Stimulated activated CD4-positive, alpha-beta T cell treated with anti-CD3 and anti-CD28 coated beads, TNF-alpha, amount 100 ng/mL, for 1 hour (primary cell): ENCODE data around the gene ZNF664.
"Not testable (repeated sequence)": the region's sequence is repeated elsewhere in the genome, so short reads cannot be mapped to it uniquely, and the experiment has no call there.

ENCODE experiments used
- DNase-seq, 3 donors: peaks; one replicate each; pipeline ENCODE4 v3.0.0-alpha.2; 2020; ENCODE audit warnings: low read depth in 3 of 3, low spot score in 1 of 3

Gene ZNF664

GRCh38 chr12:123941624-123942237 is 31.3 kb upstream of the ZNF664 start:
- DNase-seq: no peak

GRCh38 chr12:123942238-123942653 is 30.8 kb upstream of the ZNF664 start:
- DNase-seq: no peak

GRCh38 chr12:123942911-123943648 is 29.9 kb upstream of the ZNF664 start:
- DNase-seq: no peak

GRCh38 chr12:123943816-123944215 is 29.2 kb upstream of the ZNF664 start:
- no peak for DNase-seq

DNA sequence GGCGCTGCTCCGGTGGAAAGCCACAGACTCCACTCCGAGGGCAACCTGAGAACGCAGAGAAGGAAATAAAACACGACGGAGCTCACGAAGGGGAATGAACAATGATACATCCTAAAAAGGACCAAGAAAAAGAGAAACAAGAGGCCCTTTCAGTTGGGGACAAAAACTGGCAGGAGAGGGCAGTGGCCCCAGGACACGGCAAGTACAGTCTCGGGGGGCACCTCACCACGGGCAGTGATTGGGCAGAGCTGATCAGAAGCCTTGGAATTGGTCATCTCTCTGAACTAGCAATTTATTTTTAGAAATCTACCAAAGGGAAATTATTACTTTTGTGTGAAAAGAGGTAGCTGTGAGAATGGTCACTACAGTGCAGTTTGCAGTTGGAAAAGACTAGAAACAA is 28.3 kb upstream of the ZNF664 start:
- no peak for DNase-seq

GRCh38 chr12:123945287-123946151 is 27.5 kb upstream of the ZNF664 start:
- DNase-seq: no peak

- DNase-seq: no peak
Observed at GRCh38 chr12:123946152-123946515, 26.9 kb upstream of the ZNF664 start.

GRCh38 chr12:123946516-123947505 is 26.2 kb upstream of the ZNF664 start:
- DNase-seq: not testable (repeated sequence)

GRCh38 chr12:123947531-123947930 is 25.5 kb upstream of the ZNF664 start:
- not testable (repeated sequence) for DNase-seq

GRCh38 chr12:123948401-123948795 is 24.6 kb upstream of the ZNF664 start:
- no peak for DNase-seq

GRCh38 chr12:123948796-123949769 is 23.9 kb upstream of the ZNF664 start:
- DNase-seq: no peak

- no peak for DNase-seq
Observed at GRCh38 chr12:123949770-123950165, 23.2 kb upstream of the ZNF664 start.

DNA sequence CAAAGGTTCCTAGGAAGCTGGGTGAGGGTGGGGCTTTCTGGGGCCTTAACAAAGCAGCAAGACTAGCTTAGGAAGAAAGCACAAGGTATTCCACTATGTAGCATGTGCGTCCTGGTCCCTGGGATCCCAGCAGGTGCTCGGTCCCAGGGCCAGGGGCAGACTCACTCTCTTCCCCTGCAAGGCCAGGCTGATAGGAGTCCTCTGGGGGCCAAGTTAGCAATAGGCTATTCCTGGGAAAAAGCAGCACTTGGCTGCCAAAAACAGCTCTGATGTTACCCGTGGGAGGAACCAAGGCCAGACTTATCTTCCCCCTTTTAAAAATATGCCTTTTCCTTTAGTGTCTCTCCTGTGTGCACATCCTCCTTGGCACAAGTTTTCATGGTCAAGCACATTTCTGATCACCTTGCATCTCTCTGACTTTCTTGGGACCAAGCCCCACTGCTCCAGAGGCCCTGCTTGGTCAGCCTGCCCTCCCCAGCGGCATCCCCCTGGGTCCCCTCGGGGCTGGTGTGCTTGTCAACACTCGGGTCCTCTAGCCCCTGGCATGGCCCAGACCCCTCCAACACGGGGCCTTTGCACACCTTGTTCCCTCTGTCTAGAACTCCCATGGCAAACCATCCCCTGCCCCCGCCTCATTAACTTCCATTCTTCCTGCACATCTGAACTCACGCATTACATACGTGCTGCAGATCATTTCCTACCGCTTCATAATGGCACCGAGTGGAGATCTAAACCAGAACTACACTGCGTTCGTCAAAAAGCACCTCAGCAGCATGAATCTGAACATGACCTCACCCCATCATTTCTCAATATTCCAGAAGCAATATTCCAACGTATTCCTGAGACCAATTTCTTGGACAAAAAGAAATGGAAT is 22.3 kb upstream of the ZNF664 start:
- DNase-seq: no peak

GRCh38 chr12:123951467-123951866 is 21.5 kb upstream of the ZNF664 start:
- no peak for DNase-seq

- DNase-seq: no peak
Observed at GRCh38 chr12:123952037-123952436, 21.0 kb upstream of the ZNF664 start.

DNA sequence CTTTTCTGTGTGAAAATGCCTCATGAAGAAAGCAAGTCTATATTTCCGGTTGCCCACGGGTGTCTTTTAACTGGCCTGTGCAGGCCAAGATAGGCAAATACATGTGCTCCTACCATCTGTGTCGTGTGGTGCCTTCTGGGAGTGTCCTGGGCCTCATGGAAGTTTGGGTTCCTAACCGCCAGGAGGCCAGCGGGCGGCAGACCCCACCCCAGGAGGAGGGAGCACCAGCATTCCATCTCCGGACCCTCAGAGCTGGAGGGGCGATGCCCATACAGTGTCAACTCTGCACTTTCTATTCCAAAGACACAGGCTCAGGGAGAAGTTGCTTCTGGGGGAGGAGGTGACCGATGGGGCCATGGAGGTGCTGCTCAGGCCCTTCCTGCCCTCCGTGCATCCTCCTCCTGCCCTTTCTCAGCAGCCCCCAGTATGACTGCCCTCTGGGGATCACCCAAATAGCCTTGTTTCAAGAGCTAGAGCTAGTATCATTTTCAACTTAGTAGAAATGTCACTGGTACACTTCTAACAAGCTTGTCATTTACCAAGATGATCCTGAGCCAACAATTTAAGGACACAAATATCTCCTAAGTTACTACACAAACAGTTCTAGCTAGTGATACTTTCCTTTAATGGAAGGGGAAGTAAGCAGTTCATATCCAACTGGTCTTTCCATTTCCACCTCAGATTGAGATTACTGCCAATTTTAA is 18.2 kb upstream of the ZNF664 start:
- DNase-seq: no peak

DNA sequence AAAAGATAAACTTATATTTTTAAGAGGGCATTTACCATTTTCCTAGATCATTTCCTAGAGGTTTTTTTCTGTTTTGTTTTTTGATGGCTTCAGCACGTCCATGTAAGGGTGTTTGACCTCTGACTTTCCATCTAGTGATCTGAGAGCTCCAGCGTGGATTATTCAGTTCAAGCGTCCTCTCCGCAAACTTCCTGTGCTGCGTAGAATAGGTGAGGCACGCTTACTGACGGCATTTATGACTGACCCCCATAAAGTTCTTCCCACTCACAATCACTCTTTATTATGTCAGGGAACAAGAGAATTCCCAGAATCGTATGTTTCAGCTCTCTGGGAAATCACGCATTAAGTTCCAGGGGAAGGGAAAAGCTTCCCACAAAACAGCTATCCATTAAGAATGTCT is 16.8 kb upstream of the ZNF664 start:
- DNase-seq: no peak

DNA sequence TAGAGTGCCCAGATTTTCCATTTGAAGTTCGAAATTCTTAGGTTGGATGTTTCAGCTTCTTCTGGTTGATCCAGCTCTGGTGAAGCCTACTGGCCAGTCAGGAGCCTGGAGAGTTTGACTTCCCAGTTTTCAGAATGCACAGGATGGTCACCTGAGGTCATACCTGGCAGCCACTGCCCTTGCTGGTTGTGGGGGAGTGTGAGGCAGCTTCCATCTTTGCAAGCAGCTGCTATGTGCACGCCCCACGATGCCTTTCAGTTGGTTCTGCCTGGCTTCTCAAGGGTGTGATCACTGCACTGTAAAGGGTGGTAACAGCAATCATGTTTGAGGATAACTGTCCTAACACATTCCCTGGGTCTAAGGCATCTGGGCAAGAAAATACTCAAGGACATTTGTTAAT is 15.8 kb upstream of the ZNF664 start:
- no peak for DNase-seq
